Astrocyte (in vitro differentiated cells and primary cell): Measurements from ENCODE around the gene SMOC2.

Experiments used
- CTCF ChIP-seq: IDR thresholded peaks from 2 replicates; pipeline ENCODE4 v1.5.1; 2011; ENCODE audit warnings: low read depth, mild to moderate bottlenecking, inconsistent platforms, low read length, moderate library complexity; ENCODE audit not compliant: insufficient read depth
- EZH2 ChIP-seq: IDR thresholded peaks from 2 replicates; pipeline ENCODE4 v1.6.1; 2012; ENCODE audit warnings: mild to moderate bottlenecking, low read length, inconsistent platforms; ENCODE audit not compliant: insufficient read depth

- TF ChIP-seq CTCF, result no peak
- no peak for TF ChIP-seq EZH2
Observed at GRCh38 chr6:168585441-168585840, 144.5 kb downstream of the SMOC2 start.
